Caki2 (cell line): ENCODE data around the gene FOXRED2. TPM values are rescaled to one million over a fixed set of nuclear protein-coding genes. Genes with fewer than 3 reads are reported as not detected.
"Not testable (repeated sequence)": the region's sequence is repeated elsewhere in the genome, so short reads cannot be mapped to it uniquely, and the experiment has no call there.

Source experiments
- DNase-seq: peaks from one replicate; pipeline ENCODE4 v3.0.0-alpha.2; 2015; ENCODE audit warnings: low read depth
- in situ Hi-C: cut with HindIII; loops from 2 replicates; pipeline ENCODE4 v1.10.0; 2016; ENCODE audit warnings: low sequenced_read_pairs, low pct_unique_long_range_greater_than_20kb, mixed read lengths
- total RNA-seq: library from RNA; depleted of rRNA; stranded (reverse); fragments of >200 nt; shearing (Covaris generic); gene quantifications from 2 replicates; pipeline ENCODE4 v1.2.3, GENCODE V29; 2014; ENCODE audit warnings: low replicate concordance

Gene FOXRED2
- total RNA-seq, 1 experiment from 2014 or later = 29.5 TPM

GRCh38 chr22:36457688-36458450 lies 49.0 kb downstream of the FOXRED2 start:
- in situ Hi-C loops = no loop called here
- DNase-seq = no peak

- DNase-seq = no peak
- in situ Hi-C loops = no loop called here
These were observed 50.4 kb downstream of the FOXRED2 start for GRCh38 chr22:36456464-36456845.

- in situ Hi-C loops = no loop called here
- no peak for DNase-seq
These were observed 51.0 kb downstream of the FOXRED2 start for GRCh38 chr22:36455571-36456463.

GRCh38 chr22:36454916-36455570 lies 51.8 kb downstream of the FOXRED2 start:
- peak; percentile 87 for DNase-seq
- in situ Hi-C loops = no loop called here

GRCh38 chr22:36453855-36454378 lies 52.9 kb downstream of the FOXRED2 start:
- in situ Hi-C loops = no loop called here
- no peak for DNase-seq

GRCh38 chr22:36452978-36453607 lies 53.7 kb downstream of the FOXRED2 start:
- DNase-seq, in situ Hi-C loops: not testable (repeated sequence)

- DNase-seq = no peak
- in situ Hi-C loops = no loop called here
These were observed 54.4 kb downstream of the FOXRED2 start for GRCh38 chr22:36452250-36452977.

- in situ Hi-C loops, DNase-seq: not testable (repeated sequence)
These were observed 55.9 kb downstream of the FOXRED2 start for GRCh38 chr22:36450923-36451322.

GRCh38 chr22:36449596-36450175 lies 57.2 kb downstream of the FOXRED2 start:
- DNase-seq = no peak
- in situ Hi-C loops = no loop called here

- in situ Hi-C loops = no loop called here
- DNase-seq = no peak
These were observed 59.2 kb downstream of the FOXRED2 start for GRCh38 chr22:36447632-36448031.

- in situ Hi-C loops = no loop called here
- DNase-seq = no peak
These were observed 61.6 kb downstream of the FOXRED2 start for GRCh38 chr22:36445158-36445668.

GRCh38 chr22:36443198-36443770 lies 63.6 kb downstream of the FOXRED2 start:
- in situ Hi-C loops = no loop called here

GRCh38 chr22:36442506-36443197 lies 64.2 kb downstream of the FOXRED2 start:
- DNase-seq = no peak
- in situ Hi-C loops = no loop called here

More at GRCh38 chr22:36443198-36443770, 63.6 kb downstream of the FOXRED2 start:
- DNase-seq = no peak

- DNase-seq = no peak
- in situ Hi-C loops = no loop called here
These were observed 66.3 kb downstream of the FOXRED2 start for GRCh38 chr22:36440429-36441002.

GRCh38 chr22:36439481-36440271 lies 67.2 kb downstream of the FOXRED2 start:
- in situ Hi-C loops = no loop called here
- DNase-seq = peak; percentile 70
